ENCODE measurements around the gene SARS2.
"Not testable (repeated sequence)": the region's sequence is repeated elsewhere in the genome, so short reads cannot be mapped to it uniquely, and the experiment has no call there.

Gene SARS2

GRCh38 chr19:38890686-38891085, 39.9 kb downstream of the SARS2 start:
- DNase-seq = no peak

- no peak for DNase-seq
Observed at GRCh38 chr19:38889803-38890202, 40.8 kb downstream of the SARS2 start.

GRCh38 chr19:38888876-38889275, 41.7 kb downstream of the SARS2 start:
- DNase-seq = no peak

DNA sequence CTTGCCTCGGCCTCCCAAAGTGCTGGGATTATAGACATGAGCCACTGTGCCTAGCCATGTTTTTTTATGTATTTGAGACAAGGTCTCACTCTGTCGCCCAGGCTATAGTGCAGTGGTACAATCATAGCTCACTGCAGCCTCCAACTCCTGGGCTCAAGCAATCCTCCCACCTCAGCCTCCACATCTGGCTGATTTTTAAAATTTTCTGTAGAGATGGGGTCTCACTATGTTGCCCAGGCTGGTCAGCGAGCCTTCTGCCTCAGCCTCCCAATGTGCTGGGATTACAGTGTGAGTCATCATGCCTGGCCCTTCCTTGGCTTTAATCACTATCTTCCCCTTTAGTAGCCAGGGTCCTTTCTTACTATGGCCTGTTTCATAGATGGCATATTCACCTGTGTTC, 45.9 kb downstream of the SARS2 start:
- DNase-seq = not testable (repeated sequence)

GRCh38 chr19:38883286-38883685, 47.3 kb downstream of the SARS2 start:
- no peak for DNase-seq

DNA sequence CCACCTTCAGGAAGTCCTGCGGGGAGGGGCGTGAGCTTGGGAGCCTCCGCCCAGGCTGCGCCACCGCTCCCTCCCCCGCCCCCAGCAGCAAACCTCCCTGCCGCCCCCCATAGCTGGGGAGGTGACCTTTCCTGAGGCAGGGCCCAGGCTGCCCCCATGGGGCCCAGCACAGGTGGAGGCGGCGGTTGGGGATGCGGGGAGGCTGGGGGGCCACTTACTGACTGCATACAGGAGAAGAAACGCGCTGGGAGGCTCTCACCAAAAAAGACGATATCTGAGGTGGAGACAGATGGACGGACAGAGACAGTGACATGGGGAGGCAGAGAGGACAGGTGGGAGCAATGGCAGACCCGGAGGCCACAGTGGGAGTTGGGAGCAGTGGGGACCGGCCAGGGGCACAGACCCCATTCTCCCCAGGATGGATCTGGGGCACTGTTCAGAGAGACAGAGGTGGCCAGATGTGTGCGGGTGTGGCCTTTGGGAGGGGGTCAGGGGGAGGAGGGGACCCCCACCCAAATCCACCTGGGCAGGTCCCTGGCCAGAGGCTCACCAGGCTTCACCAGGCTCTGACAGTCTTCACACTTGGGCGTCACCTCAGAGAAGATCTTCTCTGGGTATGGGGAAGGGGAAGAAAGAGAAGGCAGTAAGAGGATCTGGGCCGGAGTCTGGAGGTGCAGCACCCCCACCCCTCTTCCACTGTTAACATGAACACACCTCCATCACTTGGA, 49.5 kb downstream of the SARS2 start:
- no peak for DNase-seq

- DNase-seq = no peak
Observed at GRCh38 chr19:38880076-38880881, 50.3 kb downstream of the SARS2 start.

DNA sequence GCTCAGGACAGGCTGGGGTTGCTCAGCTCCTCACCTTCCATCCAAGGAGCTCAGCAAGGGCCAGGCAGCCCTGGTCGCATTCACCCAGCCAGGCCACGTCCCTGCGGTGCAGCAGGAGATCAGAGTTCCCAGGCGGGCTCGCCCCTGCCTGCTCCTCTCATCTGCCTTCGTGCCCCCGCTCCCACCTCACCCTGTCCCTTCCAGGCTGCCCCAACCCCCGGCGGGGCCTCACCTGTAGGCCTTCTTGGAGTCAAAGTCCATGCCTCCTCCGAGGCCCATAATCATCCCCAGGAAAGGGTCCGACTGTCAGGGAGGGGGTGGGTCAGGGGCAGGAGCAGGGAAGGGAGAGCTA, 51.2 kb downstream of the SARS2 start:
- DNase-seq = no peak

- no peak for DNase-seq
Observed at GRCh38 chr19:38878575-38879399, 51.8 kb downstream of the SARS2 start.

DNA sequence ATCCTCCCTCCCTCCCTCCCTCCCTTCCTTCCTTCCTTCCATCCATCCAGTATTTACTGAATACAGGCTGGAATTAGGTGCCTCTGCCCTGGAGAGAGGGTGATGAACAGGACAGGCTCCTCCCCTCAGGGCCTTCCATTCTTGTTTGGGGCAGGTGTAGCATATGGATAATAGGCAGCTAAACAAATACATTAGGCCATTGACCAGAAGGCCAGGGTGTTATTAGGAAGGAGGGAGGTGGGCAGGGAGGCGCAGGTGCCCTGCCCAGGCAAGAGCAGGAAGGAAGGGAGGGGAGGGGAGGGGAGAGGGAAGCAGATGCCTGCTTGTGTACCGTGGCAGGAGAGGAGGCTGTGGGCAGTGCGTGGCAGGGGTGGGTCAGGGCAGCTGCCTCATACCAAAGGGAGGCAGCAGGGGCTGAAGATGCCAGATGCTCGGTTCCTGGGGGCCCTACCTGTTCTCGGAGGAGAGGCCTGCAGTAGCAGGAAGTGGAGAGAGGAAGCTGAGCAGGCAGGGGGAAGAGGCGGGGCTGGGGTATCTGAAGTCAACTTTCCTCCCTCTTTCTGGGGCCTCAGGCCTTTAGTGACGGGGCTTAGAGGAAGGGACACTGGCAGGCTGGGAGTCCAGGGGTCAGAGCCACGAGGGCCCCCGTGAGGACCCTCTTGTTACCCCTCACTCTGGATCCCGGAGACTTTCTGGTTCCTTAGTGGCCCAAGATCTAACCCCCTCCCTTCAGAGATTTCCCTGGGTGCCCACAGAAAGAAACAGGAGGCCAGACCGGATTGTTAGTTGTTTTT, 52.6 kb downstream of the SARS2 start, which contains the start of gene RINL:
RINL (minus strand) TSS at position 495 of the 794 bp plus-strand sequence. CDS start 1,533 bp downstream, outside the sequence.
- no peak for DNase-seq

GRCh38 chr19:38875656-38876395, 54.7 kb downstream of the SARS2 start:
- no peak for DNase-seq

GRCh38 chr19:38873400-38873799, 57.2 kb downstream of the SARS2 start:
- not testable (repeated sequence) for DNase-seq

- no peak for DNase-seq
Observed at GRCh38 chr19:38870612-38871011, 60.0 kb downstream of the SARS2 start.

DNA sequence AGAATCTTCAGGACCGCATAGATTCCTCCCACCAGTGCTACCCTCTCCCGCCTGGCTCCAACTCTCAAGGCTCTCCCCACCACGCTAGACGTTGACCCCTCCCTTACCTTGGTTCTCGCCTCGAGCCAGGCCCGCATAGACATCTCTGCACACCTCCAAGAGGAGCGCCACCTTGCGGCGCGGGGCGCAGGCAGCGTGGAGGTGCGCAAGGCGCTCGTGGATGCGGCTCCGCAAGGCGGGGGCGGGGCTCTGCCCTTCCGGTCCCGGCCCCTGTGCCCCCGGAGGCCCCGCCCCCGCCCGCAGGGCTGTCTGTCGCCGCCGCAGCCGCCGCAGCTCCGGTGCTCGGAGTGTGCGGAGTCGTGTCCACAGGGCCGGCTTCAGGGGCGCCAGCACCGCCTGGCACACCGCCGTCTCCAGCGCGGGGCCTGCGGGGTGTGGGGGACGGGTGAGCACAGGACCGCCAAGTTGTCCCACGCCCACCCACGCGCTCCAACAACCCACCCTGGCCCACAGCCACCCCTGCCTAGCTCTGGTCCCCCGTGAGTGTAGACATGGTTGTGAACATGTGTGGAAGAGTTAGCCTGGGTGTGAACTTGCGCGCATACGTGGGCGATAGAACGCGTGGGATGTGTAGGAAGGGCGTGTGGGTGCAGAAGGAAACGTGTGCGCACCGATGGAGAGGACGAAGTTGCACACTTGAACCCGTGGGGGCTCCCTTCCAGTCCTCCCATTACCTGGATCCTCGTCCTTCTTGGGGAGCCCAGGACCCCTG, 60.5 kb downstream of the SARS2 start:
- no peak for DNase-seq

DNA sequence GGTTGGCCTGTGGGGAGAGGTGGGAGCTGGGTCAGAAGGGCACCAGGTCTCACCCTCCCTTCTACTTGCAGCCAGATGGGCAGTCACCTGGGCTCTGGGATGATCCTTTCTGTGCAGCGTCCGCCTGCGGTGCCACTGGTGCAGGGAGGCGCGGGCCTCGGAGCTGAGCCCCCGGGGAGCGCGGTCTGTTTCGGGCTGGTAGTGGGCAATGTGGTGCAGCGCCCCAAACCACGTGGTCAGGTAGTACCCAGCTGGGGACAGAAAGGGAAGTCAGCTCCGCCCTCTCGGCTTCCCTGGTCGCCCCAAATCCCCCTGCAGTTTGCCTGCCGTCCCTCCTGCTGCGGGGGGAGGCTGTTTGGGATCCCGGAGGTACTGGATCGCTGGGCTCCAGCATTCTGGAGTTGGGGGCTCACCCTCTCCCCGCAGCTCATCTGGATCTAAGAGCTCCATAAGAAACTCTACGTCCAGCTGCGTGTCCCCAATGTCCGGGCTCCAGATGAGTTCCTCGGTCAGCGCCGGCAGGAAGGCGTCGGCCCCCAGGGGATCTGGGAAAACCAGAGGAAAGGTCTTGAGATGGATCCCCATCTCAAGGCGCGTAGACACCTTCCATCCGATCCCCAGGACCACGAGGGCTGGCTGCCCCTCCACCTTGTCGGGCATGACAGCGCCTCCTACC, 61.3 kb downstream of the SARS2 start:
- DNase-seq = no peak

GRCh38 chr19:38868551-38868950, 62.0 kb downstream of the SARS2 start:
- DNase-seq = no peak

DNA sequence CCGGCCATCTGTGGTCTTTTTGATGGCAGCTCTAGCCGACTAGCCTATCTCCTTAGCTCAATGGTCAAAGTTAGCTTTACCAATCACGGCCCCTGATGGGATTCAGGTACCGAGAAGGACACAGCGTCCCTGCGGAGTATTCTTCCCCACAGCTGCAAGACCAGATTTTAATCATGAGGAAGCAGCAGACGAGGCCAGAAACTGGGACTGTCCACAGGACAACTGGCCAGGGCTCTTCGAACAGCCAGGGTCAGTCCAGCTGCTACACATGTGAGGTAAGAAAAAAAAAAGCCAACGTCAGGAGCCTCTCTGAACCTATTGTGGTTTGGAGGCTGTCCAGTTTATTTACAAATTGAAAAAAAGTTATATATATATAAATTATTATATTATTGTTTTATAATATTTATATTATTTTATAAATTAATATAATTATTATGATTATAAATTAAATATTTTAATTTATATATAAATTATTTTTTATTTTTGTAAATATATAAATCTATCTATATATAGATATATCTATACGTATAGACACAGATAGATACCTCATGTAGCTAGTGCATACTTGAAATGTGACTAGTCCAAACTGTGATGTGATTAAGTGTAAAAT, 63.3 kb downstream of the SARS2 start:
- no peak for DNase-seq

Data from HCEC 1CT (cell line).